Sigmoid colon (tissue), 4 donors: ENCODE results near the gene TAF6.

Experiments
- EP300 ChIP-seq, 4 donors: sonication (generic); formaldehyde crosslinking; IDR thresholded peaks; one replicate each; pipeline ENCODE4 v1.6.1; 2017; ENCODE audit warnings: antibody characterized with exemption in 4 of 4
- POLR2A ChIP-seq, 2 donors: fragments of 450-650 bp; IDR thresholded peaks; one replicate each; pipeline ENCODE4 v1.6.1; 2016; ENCODE audit warnings: antibody characterized with exemption in 2 of 2, mild to moderate bottlenecking in 2 of 2, moderate library complexity in 2 of 2
- TF ChIP-seq, protein P1 (sequence below), 4 experiments: fragments of 450-650 bp in 3 of 4; fragments of 200-600 bp in 1 of 4; IDR thresholded peaks; one replicate each; pipeline ENCODE4 v1.5.1; 2016 to 2019; ENCODE audit warnings: antibody characterized with exemption in 4 of 4, mild to moderate bottlenecking in 3 of 4, moderate library complexity in 2 of 4

DNA sequence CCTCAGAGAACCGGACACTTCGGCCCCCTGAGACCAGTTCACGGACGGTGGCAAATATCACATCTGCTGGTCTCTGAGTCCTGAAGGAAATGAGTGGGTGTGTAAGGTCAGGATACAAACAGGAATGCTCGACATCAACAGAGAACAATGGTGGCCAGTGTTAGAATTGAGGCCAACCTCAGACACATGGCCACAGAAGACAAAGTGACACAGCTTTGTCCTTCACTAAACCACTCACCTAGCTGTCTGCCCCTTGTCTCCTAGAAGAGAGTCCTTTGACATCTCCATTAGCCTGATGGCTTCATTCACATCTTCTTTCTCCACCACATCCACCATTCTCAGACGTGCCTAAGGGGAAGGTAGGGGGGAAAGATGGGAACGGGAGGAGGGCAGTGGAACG lies 26.1 kb downstream of the TAF6 start:
- TF ChIP-seq, protein P1, sequence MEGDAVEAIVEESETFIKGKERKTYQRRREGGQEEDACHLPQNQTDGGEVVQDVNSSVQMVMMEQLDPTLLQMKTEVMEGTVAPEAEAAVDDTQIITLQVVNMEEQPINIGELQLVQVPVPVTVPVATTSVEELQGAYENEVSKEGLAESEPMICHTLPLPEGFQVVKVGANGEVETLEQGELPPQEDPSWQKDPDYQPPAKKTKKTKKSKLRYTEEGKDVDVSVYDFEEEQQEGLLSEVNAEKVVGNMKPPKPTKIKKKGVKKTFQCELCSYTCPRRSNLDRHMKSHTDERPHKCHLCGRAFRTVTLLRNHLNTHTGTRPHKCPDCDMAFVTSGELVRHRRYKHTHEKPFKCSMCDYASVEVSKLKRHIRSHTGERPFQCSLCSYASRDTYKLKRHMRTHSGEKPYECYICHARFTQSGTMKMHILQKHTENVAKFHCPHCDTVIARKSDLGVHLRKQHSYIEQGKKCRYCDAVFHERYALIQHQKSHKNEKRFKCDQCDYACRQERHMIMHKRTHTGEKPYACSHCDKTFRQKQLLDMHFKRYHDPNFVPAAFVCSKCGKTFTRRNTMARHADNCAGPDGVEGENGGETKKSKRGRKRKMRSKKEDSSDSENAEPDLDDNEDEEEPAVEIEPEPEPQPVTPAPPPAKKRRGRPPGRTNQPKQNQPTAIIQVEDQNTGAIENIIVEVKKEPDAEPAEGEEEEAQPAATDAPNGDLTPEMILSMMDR (IDR thresholded peaks at IDR 0.05): no peak
- no peak for TF ChIP-seq POLR2A (IDR thresholded peaks at IDR 0.05)
- no peak for TF ChIP-seq EP300 (IDR thresholded peaks at IDR 0.05)
